NCI-H2029 (cell line): Measurements from ENCODE around the gene ARHGEF7.

Source experiments
- DNase-seq: peaks from one replicate; lab custom pipeline; 2025; lab: John Stamatoyannopoulos, UW

ARHGEF7 gene

DNA sequence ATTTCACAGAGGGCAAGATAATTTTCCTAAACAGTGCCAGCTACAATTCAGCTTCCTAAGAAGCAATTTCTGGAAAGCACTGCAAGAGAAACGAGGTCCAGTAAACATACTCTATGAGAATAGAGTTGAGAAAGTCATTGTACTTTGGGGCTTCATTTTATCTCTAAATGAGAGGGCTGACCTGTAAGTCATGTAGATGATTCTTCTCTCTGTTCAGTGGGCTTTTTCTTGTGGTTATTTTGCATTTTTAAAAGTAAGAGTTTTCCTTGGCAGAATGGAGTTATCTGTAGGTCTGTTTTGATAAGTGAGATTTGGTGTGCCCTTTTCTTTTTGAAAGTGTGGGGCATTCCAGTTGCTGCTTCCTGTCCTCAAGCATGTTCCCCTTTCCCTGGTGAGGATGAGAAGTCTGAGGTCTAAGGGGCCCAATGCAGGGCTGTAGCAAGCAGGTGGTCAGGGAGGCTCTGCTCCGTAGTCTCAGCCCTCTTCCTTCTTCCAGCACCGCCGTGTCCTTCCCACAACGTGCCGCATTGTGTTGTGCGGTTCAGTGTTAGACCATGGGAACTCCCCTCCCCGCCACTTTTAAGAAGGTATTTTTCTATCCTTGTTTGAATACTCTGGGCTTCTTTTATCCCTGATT lies 86.3 kb downstream of the ARHGEF7 start:
- no peak for DNase-seq

DNA sequence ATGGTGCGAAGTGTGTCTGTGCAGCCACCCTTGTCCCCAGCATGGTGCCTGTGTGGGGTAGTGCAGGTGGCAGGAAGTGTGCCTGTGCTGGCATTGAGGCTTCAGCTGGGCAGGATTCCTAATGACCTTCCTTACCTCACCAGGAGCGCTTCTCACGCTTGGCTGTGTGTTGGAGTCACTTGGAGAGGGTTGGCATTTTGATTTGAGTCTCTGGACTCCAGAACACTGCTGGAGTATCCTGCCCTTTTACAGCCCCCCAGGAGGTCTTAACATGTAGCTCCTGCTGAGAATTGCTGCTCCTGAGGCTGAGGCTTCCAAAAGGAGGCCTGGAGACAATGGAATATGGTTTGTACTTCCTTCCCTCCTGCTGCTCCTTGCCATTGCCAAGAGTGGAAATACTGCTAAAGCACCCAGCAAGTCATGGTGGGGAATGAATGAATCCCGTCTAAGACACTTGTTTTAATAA lies 87.1 kb downstream of the ARHGEF7 start:
- DNase-seq = peak; percentile 88

GRCh38 chr13:111202745-111203144 lies 87.6 kb downstream of the ARHGEF7 start:
- DNase-seq = peak; percentile 89

DNA sequence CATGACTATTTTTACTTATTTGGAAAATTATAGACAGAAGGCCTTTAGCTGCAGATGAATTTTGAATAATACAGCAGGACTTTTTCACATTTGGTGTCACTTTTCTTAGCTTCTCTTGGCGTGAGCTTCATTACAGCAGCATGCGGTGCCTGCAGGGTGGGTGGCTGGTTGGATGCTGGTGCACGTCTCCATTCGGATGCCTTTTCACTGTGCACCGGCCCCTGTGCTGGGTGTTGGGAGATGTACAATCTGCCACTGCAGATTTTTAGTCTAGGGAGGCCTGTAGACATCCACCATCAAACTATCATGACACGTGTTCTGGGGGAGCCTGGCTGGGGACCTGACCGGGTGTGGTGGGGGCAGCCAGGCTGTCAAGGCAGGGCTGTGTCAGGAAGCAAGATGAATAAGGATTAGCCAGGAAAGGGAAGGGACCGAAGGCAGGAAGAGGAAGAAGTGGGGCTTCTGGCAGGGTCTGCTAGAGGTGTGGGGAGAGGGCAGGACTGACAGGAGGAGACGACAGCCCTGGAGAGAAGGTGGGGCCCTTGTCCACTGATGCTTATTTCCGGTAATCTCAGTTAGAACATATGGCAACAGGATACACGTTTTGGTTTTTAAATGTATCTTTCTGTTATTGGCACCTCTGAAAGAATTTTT lies 88.8 kb downstream of the ARHGEF7 start:
- no peak for DNase-seq

- peak; percentile 12 for DNase-seq
Observed at GRCh38 chr13:111204438-111205177, 89.5 kb downstream of the ARHGEF7 start.

DNA sequence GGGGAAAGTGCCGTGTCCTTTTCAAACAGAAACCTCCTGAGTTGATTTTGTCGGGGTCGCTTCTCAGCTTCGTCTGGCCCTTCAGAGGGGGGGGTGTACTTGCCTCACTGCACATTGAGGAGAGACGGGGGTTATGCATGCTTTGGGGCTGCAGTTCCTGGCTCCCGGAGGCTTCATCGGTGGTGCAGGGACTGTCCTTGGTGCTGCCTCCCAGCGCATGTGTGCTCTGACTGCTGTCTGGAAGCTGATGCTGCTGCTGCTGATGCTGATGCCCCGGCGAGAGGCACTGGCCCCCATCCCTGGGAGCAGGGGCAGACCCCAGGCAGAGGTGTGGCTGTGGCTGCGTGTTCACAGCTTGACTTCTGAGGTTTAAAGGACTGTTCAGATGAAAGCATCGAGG lies 91.0 kb downstream of the ARHGEF7 start:
- DNase-seq = no peak

GRCh38 chr13:111209613-111210012 lies 94.5 kb downstream of the ARHGEF7 start:
- no peak for DNase-seq

DNA sequence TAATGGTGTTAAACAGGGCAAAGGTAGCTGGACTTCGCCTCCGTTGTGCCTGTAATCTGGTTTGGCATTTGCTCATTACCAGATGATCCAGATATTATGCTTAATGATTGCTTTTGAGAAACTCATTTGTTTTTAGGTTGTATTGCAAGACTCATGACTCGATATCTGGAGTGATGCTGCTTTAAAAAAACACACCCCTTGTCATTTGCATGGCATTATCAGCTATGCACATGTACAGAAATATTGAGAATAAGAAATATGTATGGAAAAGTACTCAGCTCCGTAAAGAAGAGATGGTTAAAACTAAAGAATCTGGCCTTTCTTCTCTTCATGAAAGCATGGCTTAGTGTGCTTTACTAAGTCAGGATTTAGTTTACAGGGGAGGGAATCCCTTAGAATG lies 95.0 kb downstream of the ARHGEF7 start:
- DNase-seq = no peak

DNA sequence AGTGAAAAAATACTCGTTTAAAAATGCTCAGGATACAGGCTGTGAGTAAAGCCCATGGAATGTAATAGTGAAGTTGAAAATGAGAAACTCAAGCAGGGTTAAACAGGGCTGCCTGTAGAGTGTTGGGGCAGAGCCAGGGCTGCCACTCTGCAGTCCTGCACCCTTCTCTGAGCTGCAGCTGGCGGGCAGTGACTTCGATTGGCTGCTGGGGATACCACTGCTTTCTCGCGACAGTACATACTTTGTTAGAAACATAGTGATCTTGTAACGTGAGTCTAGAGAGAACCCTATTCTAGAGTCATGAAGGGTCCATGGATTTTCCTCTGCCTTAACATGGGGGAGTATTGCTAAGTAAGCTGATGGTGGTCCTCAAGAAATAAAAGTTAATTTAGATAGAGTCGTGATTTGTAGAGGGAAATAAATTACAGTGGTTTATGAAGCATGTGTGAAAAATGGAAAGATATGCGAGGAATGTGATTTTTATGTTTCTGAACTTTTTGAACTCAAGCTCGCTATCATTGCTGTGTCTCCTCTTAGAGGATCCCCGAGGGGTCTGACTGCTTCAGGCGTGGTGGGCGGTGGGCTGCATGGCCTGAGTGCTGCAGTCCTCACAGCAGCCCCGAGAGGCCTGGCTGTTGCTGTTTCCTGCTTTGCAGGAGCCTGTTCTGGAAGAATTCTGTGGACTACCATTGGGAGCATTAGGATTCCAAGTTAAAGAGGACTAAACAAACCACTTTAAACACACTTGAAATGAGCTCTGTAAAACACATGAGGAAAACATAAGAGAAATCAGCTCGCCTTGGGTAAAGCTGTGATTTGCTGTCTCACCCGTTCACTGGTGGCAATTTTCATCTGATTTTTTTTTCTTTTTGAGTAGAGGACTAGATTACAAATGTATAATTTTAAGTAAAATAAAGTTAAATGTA lies 95.7 kb downstream of the ARHGEF7 start:
- peak; percentile 47 for DNase-seq

- DNase-seq = no peak
Observed at GRCh38 chr13:111211789-111212516, 96.8 kb downstream of the ARHGEF7 start.

GRCh38 chr13:111212517-111212873 lies 97.4 kb downstream of the ARHGEF7 start:
- DNase-seq = no peak

DNA sequence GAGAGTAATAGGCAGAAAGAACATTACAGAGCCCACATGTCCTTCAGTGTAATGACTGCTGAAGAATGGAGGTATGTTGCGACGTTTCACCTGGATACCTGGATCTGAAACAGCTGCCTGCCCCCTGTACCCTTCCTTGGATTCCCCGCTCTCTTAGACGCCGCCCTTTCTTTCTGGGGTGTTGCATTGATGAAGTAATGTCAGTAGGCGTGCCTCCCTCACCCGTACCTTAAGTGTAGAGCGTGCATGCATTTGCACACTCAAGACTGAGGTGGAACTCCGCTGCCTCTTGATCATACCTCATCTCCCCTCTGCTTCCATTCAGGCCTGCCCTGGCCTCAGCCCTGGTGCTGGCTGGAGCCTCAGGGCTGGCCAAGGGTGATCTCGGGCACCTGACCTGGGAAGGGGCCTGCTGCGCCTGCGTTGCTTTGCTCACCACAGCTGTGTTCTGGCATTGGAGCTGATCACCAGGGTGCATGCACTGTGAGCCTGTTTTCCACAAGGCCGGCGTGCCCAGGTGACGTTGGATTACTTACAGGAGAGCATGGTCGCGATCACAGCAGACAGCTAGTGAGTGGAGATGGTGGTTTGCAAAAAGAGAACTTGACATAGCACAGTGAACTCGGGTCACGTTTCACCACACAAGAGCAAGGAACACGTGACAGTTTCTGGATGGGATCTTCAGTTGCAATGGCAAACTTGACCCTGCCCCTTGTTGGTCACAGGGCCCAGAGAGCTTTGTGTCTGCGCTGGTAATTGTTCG lies 99.0 kb downstream of the ARHGEF7 start:
- DNase-seq = peak; percentile 73

DNA sequence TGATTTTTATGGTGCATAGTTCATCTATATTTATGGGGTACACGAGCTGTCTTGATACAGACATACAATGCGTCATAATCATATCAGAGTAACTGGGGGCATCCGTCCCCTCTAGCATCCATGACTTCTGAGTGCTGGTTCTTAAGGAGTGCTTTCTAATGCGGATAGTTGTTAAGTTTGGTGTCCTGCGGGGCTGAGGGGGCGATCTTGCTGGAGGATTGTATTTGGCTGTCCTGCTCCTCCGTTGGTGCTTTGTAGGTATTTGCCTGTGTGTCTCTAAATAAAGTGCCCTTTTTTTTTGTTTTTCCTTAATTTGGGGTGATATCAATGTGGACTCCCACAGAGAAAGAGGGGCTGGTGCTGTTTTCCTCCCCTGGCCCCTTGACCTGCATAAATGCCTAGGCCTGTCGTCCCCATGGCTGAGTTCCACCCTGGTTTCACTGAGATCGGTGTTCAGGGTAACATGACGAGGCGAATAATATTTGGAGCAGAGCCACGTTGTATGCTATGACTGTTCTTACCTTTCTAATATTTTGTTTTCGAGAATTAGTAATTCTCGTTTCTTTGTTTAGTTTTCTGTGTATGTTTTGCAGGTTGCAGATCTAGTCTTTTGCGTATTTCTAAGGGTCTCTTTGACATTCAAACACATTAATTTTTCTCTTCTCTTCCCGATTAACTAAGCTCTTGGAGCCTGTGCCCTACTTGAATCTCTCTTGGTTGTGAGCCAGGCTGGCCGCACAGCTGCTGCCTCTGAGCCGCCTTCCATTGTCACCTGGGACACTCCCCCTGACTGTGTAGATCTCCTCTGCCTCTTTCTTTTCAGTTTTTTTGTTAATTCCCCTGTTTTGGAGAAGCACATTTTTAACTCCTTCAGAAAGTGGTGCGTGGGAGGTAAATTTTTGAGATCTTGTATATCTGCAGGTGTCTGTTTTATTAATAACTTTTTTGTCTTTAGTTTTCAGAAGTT lies 100.3 kb downstream of the ARHGEF7 start:
- DNase-seq = peak; percentile 86

DNA sequence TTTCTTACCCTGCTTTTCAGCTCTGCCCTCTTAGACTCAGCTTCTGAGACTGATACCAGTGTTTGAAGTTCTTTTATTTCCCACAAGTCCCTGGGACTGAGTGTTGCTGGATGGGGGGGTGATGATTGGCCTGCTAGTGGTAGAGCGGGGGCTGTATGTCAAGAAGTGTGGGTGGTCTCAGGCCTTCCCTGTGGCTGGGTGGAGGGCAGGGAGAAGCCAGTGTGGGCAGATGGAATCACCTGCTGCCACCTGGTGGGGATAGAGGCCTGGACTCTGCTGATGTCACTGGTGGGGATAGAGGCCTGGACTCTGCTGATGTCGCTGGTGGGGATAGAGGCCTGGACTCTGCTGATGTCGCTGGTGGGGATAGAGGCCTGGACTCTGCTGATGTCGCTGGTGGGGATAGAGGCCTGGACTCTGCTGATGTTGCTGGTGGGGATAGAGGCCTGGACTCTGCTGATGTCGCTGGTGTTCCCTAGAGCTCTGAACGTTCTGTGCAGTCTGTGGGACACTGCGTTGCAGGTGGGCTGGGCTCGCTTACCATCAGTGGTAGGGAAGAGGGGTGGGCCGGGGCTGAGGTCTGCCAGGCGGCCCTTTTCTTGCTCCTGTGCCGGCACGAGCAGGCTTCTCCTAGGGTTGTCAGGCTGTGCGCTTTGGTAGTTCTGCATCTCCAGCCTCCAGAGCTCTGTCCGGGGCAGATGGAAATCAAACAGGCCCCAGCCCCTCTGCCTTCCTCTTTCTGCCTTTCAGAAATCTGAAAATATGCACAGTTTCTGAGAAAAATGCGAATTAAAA lies 101.3 kb downstream of the ARHGEF7 start:
- DNase-seq = peak; percentile 50

GRCh38 chr13:111217641-111218040 lies 102.5 kb downstream of the ARHGEF7 start:
- no peak for DNase-seq

- no peak for DNase-seq
Observed at GRCh38 chr13:111219280-111219679, 104.2 kb downstream of the ARHGEF7 start.

DNA sequence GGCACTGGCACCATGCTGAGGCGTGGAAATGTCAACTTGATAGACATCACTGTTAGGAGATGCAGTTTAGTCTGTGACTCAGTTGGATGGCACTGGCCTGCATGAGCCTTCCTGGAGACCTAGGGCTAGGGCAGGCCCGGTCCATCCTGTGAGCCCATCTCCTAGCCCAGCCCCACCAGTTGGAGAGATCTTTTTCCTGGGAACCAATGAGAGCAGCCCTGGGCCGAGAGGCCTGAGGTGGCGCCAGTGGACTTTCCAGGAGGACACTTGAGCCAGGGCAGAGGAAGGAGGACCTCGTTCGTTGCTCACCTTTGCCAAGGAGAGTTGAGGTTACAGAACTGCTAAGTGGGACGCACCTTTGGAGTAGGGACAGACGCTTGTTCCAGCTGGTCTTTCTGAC lies 104.8 kb downstream of the ARHGEF7 start:
- DNase-seq = no peak

- no peak for DNase-seq
Observed at GRCh38 chr13:111225166-111225565, 110.1 kb downstream of the ARHGEF7 start.
